ENCODE measurements around the gene PDZK1.

DNA sequence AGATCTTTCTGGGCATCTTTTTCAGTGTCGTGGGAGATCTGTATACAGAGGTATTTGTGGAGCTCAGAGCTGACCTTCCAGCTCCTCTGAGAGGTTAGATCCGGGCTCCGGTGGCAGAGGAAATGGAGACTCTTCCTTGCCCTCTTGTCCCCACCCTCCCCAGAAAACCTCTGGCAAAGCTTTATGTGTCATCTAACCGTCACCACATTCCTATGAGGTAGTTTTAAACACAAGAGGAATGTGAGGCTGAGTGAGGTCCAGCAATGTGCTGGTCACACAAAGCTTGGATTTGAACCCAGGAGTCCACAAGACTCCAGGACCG lies 13.3 kb upstream of the PDZK1 start:
- TF ChIP-seq SIN3A (IDR thresholded peaks at IDR 0.05; ENCODE audit: borderline replicate concordance, insufficient read depth, low read length): no peak
- no peak for TF ChIP-seq POLR2AphosphoS5 (IDR thresholded peaks at IDR 0.05; ENCODE audit: low read depth, low read length)
- TF ChIP-seq, protein P1, sequence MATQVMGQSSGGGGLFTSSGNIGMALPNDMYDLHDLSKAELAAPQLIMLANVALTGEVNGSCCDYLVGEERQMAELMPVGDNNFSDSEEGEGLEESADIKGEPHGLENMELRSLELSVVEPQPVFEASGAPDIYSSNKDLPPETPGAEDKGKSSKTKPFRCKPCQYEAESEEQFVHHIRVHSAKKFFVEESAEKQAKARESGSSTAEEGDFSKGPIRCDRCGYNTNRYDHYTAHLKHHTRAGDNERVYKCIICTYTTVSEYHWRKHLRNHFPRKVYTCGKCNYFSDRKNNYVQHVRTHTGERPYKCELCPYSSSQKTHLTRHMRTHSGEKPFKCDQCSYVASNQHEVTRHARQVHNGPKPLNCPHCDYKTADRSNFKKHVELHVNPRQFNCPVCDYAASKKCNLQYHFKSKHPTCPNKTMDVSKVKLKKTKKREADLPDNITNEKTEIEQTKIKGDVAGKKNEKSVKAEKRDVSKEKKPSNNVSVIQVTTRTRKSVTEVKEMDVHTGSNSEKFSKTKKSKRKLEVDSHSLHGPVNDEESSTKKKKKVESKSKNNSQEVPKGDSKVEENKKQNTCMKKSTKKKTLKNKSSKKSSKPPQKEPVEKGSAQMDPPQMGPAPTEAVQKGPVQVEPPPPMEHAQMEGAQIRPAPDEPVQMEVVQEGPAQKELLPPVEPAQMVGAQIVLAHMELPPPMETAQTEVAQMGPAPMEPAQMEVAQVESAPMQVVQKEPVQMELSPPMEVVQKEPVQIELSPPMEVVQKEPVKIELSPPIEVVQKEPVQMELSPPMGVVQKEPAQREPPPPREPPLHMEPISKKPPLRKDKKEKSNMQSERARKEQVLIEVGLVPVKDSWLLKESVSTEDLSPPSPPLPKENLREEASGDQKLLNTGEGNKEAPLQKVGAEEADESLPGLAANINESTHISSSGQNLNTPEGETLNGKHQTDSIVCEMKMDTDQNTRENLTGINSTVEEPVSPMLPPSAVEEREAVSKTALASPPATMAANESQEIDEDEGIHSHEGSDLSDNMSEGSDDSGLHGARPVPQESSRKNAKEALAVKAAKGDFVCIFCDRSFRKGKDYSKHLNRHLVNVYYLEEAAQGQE (IDR thresholded peaks at IDR 0.05; ENCODE audit: insufficient read depth in 1 of 2, low read depth in 2 of 2, low read length in 2 of 2): no peak
- TF ChIP-seq TAF1 (IDR thresholded peaks at IDR 0.05; ENCODE audit: borderline replicate concordance, insufficient read depth, low read length): no peak
